Right ventricle myocardium superior (tissue), 1 donor: ENCODE data around the gene RING1. TPM values are rescaled to one million over a fixed set of nuclear protein-coding genes. Genes with fewer than 3 reads are reported as not detected.

Experiments
- ATAC-seq: fragments of 200-7000 bp; cut with Tn5 transposase; one replicate; pipeline ENCODE4 v1.9.1; 2020; ENCODE audit warnings: mild to moderate bottlenecking; ENCODE audit not compliant: poor library complexity
- DNase-seq: peaks from one replicate; pipeline ENCODE4 v3.0.0-alpha.2; 2020
- intact Hi-C: fragments of 100-400 bp; cut with DNase I; formaldehyde crosslinking; loops from one replicate; pipeline ENCODE4 v1.11.2; 2022
- long read RNA-seq: library from polyadenylated mRNA; unstranded; transcript quantifications from one replicate; pipeline ENCODE4 v2.0.0, GENCODE V29; 2021
- total RNA-seq: library from RNA; stranded (reverse); fragmentation: NEBNext Ultra II Directional; extraction: Animal tissue kit (Norgen Biotek cat#: 25700); gene quantifications from one replicate; pipeline ENCODE4 v1.2.1, GENCODE V29; 2021
- donor health status: DM: no; HTN: yes; CAD: no; lungs with severe emphysema.

RING1 gene
- 26.4 TPM for total RNA-seq
- long read RNA-seq, transcript RING1-201 (7 exons, 1,752 nt): major isoform, 7 of 8 reads
- long read RNA-seq, partial matches to known transcripts: 1 of 8 reads
- long read RNA-seq, other reads (novel, unspliced or antisense): 0 of 8 reads

DNA sequence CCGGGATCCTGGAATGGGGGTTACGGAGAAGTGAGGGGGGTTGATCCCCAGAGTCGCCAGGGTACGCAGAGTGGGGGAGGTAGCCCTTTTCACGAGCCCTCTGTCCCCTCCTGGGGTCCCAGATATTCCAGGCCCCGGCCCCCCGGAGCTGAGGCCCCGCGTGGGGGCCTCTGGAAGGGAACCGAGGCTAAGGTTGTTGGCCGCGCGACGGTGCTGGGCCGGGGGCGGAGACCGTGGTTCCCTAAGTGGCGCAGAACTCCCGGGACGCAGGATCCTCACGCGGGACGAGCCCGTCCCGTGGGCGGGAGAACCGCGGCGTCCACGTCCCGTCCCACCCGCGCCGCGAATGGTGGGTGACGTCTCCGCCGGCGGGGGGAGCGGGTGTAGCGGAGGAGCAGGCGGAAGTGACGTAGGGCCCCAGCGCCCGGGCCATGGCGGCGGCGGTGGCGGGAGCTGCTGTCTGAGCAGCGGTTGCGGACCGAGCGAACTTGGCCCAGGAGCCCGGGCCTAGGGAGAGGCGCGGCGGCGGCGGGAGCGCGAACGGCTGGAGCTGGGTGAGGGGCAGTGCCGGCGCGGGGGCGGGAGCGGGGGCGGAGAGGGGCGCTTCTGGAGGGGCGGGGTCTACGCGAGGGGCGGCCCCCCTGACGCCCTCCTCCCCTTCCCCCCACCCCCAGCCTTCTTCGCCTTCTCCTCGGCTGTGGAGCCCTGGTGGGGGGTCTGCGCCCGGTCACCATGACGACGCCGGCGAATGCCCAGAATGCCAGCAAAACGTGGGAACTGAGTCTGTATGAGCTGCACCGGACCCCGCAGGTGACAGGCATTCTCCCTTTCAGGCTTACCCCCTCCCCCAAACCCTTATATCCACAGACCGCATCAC, at the start of gene RING1:
RING1 (plus strand) TSS at position 410 of the 877 bp plus-strand sequence; CDS start at position 733, 323 bp downstream.
- ATAC-seq (peak; percentile 88), DNase-seq (peak; percentile 94)
- intact Hi-C loops: loop anchor here (5.0 kb wide), 1 partner anchor 39 kb away; no protein-coding TSS in a partner anchor

DNA sequence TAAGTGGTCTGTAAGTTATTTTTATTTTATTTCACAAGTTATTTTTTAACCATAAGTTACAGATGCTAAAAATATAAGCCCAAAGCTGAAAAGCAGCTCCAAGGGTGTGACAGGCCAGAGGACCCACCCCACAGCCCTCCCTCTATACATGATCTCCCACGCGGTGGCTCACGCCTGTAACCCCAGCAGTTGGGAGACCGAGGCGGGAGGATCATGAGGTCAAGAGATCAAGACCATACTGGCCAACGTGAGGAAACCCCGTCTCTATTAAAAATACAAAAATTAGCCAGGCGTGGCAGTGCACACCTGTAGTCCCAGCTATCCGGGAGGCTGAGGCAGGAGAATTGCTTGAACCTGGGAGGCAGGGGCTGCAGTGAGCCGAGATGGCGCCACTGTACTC, 48.2 kb upstream of the RING1 start:
- ATAC-seq (no peak), DNase-seq (no peak)
- intact Hi-C loops: loop anchor here (5.0 kb wide), 1 partner anchor 87 kb away; no protein-coding TSS in a partner anchor

DNA sequence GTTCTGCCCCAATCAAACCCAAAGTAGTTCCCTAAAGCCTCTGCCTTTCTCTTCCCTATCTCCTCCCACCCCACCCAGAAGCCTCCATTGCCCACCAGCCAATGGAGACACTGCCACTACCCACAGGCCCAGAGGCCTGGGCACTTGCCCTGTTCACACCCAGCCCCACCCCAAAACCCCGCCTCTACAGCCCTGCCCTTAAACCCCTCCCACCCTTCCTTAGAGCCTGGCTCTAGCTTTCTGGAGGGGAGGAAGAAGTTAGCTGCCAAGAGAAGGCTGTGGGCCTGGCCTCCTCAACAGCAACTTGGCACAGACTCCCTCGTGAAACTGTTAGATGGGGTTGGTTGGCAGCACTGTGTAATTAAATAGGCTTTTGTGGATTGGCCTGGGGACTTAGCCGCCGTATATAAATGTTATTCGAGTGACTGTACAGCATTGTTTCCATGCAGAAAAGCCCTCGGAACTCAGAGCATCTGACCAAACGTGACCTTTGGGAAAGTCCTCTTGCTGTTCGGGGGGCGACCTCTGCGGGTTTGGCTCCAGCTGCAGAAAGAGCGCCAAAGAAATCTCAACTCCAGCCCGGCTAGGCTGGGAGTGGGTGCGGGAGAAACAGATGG, 47.5 kb upstream of the RING1 start:
- ATAC-seq: peak; percentile 49
- DNase-seq: peak; percentile 72
- intact Hi-C loops: loop anchor here (5.0 kb wide), 1 partner anchor 86 kb away; no protein-coding TSS in a partner anchor

DNA sequence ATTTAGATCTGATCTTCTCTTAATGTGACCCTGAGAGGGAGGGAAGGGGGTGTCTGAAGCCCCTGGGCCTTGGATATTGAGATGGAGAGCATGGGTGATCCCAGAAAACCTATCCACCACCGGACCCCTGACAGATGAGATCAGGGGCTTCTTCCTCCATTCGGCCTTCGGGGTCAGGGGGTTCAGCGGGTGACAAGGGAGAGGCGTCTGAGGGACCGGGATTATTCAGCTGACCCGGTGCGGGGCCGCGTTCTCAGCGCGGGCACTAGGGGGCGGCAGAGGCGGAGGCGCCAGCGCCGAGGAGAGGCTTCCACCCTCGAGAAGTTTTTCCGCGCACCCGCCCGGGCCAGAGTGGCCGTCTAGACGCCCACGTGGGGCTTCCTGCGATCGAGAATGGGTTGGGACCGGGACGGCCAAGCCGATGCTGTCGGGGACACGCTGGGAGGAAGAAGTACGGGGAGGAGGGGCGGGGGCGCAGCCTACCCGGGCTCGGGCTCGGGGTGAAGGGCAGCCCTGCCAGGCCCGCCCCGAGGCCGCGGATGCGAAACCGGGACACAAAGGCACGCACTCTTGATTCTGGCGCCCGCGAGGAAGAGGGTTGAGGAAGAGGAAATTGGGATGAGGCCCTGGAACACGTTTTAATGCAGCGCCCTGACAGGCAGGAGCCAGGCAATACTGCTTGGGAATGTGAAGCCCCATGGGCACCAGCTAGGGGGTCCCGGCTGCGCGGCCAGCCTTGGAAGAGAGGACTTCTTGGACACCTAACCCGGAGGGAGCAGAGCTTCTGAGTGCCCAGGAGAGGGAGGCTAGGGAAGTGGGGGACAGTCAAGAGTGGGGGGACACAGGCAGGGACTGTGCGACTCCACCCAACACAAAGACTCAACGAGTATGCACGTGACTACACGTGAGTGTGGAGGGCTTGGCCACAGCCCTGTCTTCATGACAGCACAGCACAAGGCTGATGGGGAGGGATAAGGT, 46.7 kb upstream of the RING1 start:
- DNase-seq: peak; percentile 90
- intact Hi-C loops: loop anchor here (5.0 kb wide), 1 partner anchor 86 kb away; no protein-coding TSS in a partner anchor
- ATAC-seq: peak; percentile 95

DNA sequence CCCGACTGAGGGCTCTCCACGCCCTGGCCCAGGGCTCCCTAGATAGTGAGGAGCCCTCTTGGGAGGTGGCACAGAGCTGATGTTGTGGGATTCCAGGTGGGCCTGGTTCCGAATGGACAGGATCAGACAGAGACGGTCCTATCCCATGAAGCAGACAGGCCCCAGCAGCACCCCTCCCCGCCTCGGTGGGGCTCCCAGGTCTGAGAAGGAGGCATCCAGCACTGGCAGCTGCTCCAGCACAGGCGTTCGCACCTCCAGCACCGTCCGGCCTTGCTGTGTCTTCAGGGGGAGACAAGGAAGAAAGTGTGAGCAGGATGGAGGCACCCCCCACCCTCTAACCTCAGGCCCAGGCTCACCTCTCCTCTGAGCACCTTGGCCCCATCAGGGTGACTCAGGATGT, 44.8 kb upstream of the RING1 start:
- intact Hi-C loops: loop anchor here (5.0 kb wide), 1 partner anchor 84 kb away; no protein-coding TSS in a partner anchor
- DNase-seq (no peak), ATAC-seq (no peak)

DNA sequence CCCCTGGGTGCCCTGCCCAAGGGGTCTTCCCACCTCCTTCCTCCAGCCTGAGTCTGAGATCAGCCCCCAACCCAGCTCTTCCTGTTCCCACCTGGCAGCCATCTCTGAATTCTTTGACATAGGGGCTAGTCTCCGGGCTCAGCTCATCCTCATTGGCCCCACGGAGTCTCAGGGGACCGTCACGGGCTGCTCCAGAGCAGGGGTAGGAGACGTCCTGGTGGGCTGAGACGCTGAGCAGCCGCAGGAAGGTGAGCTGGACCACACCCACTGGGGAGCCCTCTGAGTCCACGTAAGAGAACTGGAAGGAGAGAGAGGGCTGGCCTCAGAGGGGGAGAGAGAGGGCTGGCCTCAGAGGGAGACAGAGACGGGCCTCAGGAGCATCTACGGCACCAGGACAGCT, 44.1 kb upstream of the RING1 start:
- ATAC-seq: no peak
- DNase-seq: no peak
- intact Hi-C loops: loop anchor here (5.0 kb wide), 1 partner anchor 83 kb away; no protein-coding TSS in a partner anchor

DNA sequence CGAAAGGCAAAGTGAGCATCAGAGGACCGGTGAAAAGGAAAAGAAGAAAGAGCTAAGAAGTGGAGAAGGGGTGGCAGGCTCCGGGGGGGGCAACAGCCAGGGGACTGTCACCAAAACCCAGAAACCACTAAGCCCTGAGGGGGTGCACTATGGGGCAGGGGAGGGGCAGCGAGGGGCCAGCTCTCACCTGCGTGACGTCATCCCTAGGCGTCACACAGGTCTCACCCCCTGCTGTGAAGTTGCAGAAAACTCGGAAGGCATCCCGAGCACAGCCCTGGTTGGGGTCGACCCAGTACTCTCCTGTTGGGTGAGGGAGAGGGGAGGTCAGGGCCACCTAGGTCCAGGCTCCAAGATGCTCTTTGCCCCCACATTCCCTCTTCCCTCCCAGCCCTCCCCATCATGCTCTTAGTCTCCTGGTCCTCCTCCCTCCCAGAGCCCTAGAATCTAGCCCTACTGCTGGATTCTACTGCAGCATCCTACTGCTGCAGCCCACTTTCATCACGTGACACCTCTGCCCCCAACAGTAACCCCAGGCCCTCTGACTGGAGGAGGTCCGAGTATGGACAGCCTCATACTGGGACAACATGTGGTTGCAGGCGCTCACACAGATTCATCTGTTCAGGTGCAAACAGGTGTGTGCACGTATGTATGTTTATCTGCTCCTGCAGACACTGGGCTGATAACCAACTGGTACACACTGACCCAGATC, 43.5 kb upstream of the RING1 start:
- ATAC-seq: no peak
- intact Hi-C loops: loop anchor here (5.0 kb wide), 1 partner anchor 82 kb away; no protein-coding TSS in a partner anchor
- no peak for DNase-seq

DNA sequence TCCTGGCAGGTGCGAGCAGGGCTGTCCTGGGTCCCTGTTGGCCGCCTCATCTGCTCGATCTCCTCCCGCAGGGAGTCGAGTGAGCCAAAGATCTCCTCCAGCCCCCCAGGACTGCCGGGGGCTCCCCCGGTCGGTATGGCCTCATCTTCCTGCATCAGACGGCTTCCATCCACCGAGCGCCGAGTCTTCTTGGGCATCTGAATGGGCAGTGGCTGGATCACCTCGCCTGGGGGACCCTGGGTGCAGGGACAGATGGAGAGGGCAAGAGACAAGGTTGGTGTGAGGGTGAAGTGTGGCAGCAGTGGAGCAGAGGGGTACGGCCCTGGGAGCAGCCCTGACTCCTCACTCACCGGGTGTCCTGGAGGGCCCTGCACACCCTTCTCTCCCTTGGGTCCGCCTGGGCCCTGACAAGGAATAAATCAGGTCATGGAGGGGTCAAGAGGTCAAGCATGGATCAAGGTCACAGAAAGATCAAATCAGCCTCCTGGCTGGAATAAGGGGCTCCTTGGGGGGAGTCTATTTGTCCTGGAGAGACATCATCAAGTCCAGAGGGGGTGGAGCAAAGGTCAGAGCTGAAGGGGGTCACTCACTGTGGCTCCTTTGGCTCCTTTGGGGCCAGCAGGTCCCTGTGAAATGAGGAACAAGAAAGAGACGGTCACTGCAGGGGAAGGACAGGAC, 42.6 kb upstream of the RING1 start:
- intact Hi-C loops: no loop called here
- DNase-seq (no peak), ATAC-seq (no peak)

DNA sequence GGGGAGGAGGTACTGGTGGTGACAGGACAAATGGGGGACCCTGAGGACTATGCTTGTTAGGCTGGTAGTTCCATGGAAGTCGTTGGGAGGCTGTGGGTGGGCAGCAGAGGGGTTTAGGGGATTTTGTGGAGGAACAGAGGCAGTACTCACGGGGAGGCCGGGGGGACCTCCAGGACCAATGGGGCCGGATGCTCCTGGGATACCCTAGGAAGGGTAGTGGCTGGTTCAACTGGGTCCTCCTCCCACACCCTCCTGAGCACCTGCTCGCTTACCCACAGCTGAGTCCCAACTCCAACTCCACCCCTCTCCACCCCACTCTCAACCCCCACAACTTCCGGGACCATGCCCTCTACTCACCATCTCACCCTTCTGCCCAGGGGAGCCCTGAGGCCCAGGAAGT, 41.9 kb upstream of the RING1 start:
- no peak for DNase-seq
- intact Hi-C loops: no loop called here
- no peak for ATAC-seq

DNA sequence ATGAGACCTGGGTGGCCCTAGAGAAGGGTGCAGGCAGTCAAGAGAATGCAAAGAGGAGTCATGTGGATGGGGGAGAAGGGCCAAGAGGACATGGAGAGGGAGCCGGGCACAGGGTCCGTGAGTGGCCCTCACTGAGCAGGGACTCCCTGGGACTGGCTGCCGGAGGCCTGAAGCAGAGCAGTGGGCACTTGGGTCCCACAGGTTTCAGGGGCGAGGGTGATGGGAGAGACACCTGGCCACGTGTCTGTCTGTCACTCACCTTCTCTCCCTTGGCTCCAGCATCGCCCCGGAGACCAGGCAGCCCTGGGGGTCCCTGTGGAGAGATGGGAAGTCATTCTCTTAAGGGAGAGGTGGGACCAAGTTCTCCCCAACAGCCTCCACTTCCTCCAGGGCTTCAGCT, 41.5 kb upstream of the RING1 start:
- intact Hi-C loops: no loop called here
- DNase-seq (no peak), ATAC-seq (no peak)

DNA sequence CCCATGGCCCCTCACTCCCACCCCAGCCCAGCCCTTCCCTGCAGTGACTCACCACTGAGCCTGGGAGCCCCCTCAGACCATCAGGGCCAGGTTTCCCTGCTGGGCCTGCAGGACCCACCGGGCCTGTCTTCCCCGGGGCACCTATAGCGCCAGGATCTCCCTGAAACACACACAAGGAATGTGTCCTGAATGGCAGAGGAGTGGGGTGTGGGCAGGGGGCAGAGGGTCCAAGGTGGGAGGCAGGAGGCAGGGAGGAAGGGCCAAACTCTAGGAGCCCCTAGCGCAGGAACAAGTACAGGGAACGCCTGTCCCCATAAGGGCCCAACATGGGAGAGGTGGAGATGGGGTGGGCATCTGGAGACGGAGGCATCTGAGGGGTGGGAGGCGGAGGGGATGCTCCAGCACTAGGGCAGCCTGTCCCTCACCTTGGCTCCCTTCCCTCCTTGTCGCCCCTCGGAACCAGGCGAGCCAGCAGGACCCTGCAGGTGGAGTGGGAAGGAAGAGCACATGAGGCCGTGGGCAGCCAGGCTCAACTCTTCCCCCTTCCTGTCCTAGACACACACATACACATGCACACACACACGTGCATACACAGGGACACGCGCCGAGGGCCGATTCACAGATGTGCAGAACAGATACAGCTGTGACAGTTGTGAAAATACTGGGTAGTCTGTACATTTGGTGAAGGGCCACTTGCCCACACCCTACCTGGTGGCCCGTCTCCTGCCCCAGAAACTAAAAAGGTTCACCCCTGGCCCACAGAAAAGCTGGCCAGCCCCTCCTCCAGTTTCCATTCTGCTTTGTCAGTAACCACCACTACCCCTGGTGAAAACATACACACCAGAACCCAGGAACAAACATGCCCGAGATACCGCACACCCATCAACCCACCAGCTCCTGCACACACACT, 40.7 kb upstream of the RING1 start:
- intact Hi-C loops: no loop called here
- no peak for DNase-seq
- no peak for ATAC-seq

DNA sequence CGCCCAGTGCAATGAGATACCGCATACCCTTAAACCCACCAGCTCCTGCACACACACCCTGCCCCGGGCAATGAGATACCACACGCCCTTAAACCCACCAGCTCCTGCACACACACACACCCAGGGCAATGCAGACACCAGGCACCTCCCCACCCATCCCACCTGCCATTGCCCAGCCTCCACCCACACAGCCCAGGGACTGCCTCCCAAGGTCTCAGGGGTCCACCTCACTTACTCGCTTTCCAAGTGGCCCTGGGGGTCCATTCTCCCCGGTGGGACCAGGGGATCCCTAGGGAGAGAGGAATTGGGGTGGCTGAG, 40.1 kb upstream of the RING1 start:
- ATAC-seq (no peak), DNase-seq (no peak)
- intact Hi-C loops: no loop called here

DNA sequence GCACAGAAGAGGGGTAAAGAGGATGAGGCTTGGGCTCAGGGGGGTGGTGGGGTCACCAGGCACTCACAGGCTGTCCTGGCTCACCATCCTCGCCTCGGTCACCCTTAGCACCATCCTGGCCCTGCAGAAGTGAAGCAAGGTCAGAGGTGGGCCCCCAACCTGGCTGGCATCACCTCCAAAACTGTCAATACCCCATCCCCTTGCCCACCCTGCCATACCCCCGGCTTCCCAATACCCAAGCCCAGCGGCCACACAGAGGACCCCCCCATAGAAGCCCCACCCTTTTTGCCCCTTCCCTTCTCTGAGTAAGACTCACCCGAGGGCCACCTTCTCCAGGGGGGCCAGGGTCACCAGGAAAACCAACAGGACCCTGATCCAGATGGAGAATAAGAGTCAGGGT, 39.7 kb upstream of the RING1 start:
- intact Hi-C loops: no loop called here
- DNase-seq (no peak), ATAC-seq (no peak)

DNA sequence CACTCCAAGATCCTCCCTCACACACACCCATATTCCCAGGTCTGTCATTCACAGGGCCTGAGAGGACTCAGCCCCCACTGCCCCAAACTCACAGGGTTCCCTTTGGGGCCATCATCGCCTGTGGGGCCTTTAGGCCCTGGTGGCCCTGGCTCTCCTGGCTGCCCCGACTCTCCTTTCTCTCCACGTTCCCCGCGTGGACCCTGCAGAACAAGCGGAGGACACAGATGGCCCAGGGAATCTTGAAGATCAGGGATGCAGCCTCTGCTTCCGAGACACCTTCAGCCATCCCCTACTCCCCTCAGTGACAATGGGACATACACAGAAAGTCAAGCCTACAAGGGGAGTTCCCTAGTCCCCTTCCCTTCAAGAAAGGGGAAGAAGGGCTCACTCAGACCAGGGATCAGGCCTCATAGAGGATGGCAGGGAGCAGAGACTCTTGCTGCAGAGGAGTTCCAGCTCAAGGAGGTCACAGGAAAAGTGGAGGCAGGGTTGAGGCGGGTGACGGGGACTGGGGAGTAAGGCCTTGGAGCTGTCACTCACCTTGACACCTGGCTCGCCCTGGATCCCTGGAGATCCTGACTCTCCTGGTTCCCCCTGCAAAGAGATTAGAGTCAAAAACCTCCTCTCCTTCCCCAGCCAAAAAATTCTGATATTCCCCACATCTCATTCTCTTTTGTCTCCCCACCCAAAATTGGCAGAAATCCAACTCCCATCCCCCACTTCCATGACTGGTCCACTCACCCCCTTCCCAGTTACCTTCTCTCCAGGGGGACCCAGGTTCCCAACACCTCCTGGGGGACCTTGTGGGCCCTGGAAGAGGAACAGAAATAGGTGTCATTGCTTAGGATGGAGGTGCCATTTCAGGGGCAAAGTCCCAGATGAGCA, 38.8 kb upstream of the RING1 start:
- DNase-seq: no peak
- intact Hi-C loops: no loop called here
- no peak for ATAC-seq

DNA sequence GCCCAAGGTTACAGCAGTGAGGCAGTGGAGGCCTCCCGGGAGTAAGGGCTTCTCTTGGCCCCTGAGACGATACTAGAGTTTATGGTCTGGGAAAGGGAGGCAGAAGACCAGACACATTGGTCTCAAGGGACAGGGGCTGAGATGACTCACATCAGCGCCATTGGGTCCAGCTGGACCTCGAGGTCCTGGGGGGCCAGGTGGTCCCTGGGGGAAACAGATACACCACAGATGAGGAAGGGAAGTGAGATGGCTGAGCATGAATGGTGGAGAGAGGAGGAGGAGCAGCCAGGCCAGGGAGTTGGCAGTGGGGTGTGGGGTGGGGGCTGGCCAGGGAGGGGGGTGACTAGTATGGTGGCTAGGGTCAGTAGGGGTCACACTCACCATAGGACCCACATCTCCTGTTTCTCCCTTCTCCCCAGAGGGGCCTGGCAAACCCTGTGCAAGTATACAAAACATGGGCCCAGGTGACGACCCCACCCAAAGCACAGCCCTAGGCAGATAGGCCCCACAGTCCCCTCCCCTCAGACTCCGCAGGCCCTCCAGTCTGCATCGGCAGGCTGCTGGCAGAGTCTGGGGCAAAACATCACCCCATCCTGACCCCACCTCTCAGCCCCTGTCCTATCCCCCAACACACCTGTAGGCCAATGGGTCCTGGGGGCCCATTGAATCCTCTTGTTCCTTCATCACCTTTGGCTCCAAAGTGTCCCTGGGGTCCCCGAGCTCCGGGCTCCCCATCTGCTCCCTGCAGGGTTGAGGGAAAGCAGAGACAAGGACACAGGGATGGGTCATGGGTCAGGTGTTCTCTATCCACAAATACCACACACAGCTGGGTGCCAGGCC, 37.9 kb upstream of the RING1 start:
- DNase-seq: no peak
- intact Hi-C loops: no loop called here

More for the DNA sequence above, 37.9 kb upstream of the RING1 start:
- no peak for ATAC-seq
